ENCODE data around the gene MUL1. TPM values are rescaled to one million over a fixed set of nuclear protein-coding genes. Genes with fewer than 3 reads are reported as not detected.

The MUL1 gene
- total and polyA plus RNA-seq, 10 donors, result 2.9 to 32.3 (median 21.1) TPM

DNA sequence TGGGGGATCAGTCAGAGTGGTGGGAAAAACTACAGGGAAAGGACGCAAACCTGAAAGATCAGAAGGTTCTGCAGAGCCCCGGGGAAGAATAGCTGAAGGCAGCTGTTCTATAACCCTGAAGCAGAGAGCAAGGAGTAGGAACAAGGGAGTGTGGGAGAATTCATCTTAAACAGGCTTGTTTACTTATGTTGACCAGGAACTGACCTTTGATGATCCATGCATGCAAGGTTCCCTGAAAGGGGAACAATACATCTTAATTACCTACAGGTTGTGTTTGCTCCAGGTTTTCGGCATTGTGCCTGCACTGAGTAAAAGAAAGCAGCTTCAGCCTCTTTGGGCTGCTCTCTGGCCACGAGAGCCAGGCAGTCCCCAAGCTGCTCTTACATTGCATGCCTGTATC lies 25.7 kb upstream of the MUL1 start:
- Histone ChIP-seq H3K9me3 (no peaks in the 10 kb centered on the region), H3K36me3 (no peaks in the 10 kb centered on the region), H3K4me1 (peaks cover 0 to 12% (median 1%) of the 10 kb centered on the region in 6 donors), H3K27me3 (replicated peaks in 1 of 7) (peaks cover 0 to 24% (median 3%) of the 10 kb centered on the region in 7 donors), H3K27ac (no peak overlapping the region), H3K4me3 (no peak overlapping the region)
- DNase-seq, result no peak
- no peak for TF ChIP-seq POLR2AphosphoS5 (IDR thresholded peaks at IDR 0.05)
- TF ChIP-seq POLR2A (IDR thresholded peaks at IDR 0.05), result no peak
- TF ChIP-seq, protein P1, sequence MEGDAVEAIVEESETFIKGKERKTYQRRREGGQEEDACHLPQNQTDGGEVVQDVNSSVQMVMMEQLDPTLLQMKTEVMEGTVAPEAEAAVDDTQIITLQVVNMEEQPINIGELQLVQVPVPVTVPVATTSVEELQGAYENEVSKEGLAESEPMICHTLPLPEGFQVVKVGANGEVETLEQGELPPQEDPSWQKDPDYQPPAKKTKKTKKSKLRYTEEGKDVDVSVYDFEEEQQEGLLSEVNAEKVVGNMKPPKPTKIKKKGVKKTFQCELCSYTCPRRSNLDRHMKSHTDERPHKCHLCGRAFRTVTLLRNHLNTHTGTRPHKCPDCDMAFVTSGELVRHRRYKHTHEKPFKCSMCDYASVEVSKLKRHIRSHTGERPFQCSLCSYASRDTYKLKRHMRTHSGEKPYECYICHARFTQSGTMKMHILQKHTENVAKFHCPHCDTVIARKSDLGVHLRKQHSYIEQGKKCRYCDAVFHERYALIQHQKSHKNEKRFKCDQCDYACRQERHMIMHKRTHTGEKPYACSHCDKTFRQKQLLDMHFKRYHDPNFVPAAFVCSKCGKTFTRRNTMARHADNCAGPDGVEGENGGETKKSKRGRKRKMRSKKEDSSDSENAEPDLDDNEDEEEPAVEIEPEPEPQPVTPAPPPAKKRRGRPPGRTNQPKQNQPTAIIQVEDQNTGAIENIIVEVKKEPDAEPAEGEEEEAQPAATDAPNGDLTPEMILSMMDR (IDR thresholded peaks at IDR 0.05 in 8 of 11, conservative IDR thresholded peaks at IDR 0.05 in 3 of 11), result no peak
- intact Hi-C loops (cut with DNase I; ENCODE audit: low total_unique reads), result no loop called here
- WGBS, 5 donors, result 68 to 81% (median 74%) methylated on average over 4 of the region's 4 CpGs

- intact Hi-C loops (cut with DNase I; ENCODE audit: low total_unique reads), result no loop called here
- Histone ChIP-seq H3K36me3 (no peaks in the 10 kb centered on the region), H3K27me3 (replicated peaks in 1 of 7) (peaks cover 0 to 37% (median 11%) of the 10 kb centered on the region in 7 donors), H3K4me3 (no peak overlapping the region), H3K27ac (no peak overlapping the region), H3K4me1 (peaks cover 0 to 12% (median 0%) of the 10 kb centered on the region in 6 donors), H3K9me3 (no peaks in the 10 kb centered on the region)
- 75 to 88% (median 77%) methylated on average over 6 of the region's 6 CpGs for WGBS, 5 donors
- TF ChIP-seq, protein P1 (IDR thresholded peaks at IDR 0.05 in 8 of 11, conservative IDR thresholded peaks at IDR 0.05 in 3 of 11), result no peak
- no peak for TF ChIP-seq POLR2A (IDR thresholded peaks at IDR 0.05)
- no peak for TF ChIP-seq POLR2AphosphoS5 (IDR thresholded peaks at IDR 0.05)
- DNase-seq, result no peak
These were observed 22.9 kb upstream of the MUL1 start for GRCh38 chr1:20530901-20531300.

DNA sequence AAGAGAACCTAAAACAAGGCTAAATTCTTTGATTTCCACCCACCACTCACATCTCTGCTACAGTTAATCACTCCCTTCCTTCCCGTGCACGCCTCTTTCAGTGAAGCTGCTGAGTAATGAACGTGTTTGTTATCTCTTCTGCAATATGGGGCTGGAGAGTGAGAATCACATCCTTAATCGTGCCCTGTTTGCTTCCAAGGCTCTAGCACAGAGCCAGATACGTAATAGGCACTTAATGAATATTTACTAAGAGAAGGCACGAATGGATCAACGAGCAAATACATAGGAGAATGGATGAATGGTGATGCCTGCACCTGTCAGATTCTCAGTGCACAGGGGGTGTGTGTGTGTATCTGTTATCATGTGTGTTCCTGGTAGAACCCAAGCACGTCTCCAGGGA lies 22.4 kb upstream of the MUL1 start:
- intact Hi-C loops (cut with DNase I; ENCODE audit: low total_unique reads), result no loop called here
- Histone ChIP-seq H3K36me3 (no peaks in the 10 kb centered on the region), H3K27ac (peak overlapping the region in 1 of 8 donors; percentile 1), H3K4me1 (peaks cover 0 to 12% (median 0%) of the 10 kb centered on the region in 6 donors), H3K4me3 (no peak overlapping the region), H3K27me3 (replicated peaks in 1 of 7) (peaks cover 0 to 37% (median 11%) of the 10 kb centered on the region in 7 donors), H3K9me3 (no peaks in the 10 kb centered on the region)
- TF ChIP-seq, protein P1 (IDR thresholded peaks at IDR 0.05 in 8 of 11, conservative IDR thresholded peaks at IDR 0.05 in 3 of 11), result no peak
- TF ChIP-seq POLR2A (IDR thresholded peaks at IDR 0.05) (no peak), POLR2AphosphoS5 (IDR thresholded peaks at IDR 0.05) (peak in 1 of 3 donors; percentile 72)
- no peak for DNase-seq
- 7 to 19% (median 11%) methylated on average over 8 of the region's 8 CpGs for WGBS, 5 donors

GRCh38 chr1:20528221-20528620 lies 20.3 kb upstream of the MUL1 start:
- no peaks in the 10 kb centered on the region for H3K9me3 ChIP-seq
- peaks cover 0 to 37% (median 11%) of the 10 kb centered on the region in 7 donors for H3K27me3 ChIP-seq (replicated peaks in 1 of 7)
- no peaks in the 10 kb centered on the region for H3K36me3 ChIP-seq
- intact Hi-C loops (cut with DNase I; ENCODE audit: low total_unique reads), result no loop called here
- no peak overlapping the region for H3K27ac ChIP-seq
- no peaks in the 10 kb centered on the region for H3K4me1 ChIP-seq
- TF ChIP-seq POLR2AphosphoS5 (IDR thresholded peaks at IDR 0.05) (no peak), POLR2A (IDR thresholded peaks at IDR 0.05) (no peak)
- TF ChIP-seq, protein P1 (IDR thresholded peaks at IDR 0.05 in 8 of 11, conservative IDR thresholded peaks at IDR 0.05 in 3 of 11), result no peak
- no peak overlapping the region for H3K4me3 ChIP-seq
- 71 to 79% (median 75%) methylated on average over 7 of the region's 7 CpGs for WGBS, 5 donors
- no peak for DNase-seq
